Endothelial cell of umbilical vein (primary cell): Measurements from ENCODE around the gene LHX3.

Experiments
- FOS ChIP-seq: IDR thresholded peaks from 2 replicates; pipeline ENCODE4 v1.6.1; 2011; ENCODE audit warnings: mild to moderate bottlenecking, low read length, moderate library complexity, borderline replicate concordance; ENCODE audit not compliant: insufficient read depth
- POLR2A ChIP-seq: IDR thresholded peaks from 2 replicates; pipeline ENCODE4 v1.6.1; 2012; ENCODE audit warnings: low read depth, mild to moderate bottlenecking, control low read depth, low read length

DNA sequence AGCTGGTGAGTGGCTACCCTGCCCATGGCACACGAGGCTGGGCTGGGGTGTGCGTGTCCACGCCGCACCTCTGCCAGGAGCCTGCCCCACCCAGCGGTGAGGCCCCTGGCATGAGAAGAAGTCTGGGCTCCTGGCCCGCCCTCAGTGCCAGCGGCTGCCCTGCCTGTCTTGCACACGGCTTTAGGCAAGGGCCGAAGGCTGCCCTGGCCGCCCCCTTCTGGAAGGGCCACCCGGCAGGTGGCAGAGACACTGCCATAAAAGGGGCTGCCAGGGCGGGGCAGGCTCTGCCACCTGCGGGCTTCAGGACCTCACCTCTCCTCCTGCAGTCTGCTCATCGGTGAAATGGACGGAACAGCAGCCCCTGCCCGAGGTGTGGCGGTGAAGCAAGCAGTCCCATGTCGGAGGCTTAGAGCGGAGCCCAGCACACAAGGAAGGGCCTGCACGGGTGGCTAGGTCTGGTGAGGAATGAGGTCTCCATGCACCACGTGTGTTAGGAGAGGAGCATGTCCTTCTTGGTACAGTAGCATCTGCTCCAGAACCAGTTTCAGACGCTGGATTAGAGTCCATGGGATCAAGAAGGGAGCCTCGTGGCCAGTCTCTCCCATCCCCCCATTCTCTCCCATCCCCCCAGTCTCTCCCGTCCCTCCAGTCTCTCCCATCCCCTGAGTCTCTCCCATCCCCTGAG is 51.4 kb downstream of the LHX3 start:
- no peak for TF ChIP-seq POLR2A
- no peak for TF ChIP-seq FOS
